ENCODE measurements around the gene MMD.

Gene MMD

GRCh38 chr17:55452139-55452790 lies 30.6 kb upstream of the MMD start:
- Histone ChIP-seq H3K36me3 (ENCODE audit: control insufficient read depth, insufficient read depth, low read length) (no peaks in the 10 kb centered on the region), H3K4me3 (replicated peaks; ENCODE audit: low read depth, low read length) (no peak overlapping the region), H3K27me3 (replicated peaks; ENCODE audit: control insufficient read depth, insufficient read depth, low read length) (no peaks in the 10 kb centered on the region)
- no peak for TF ChIP-seq CTCF (IDR thresholded peaks at IDR 0.05; ENCODE audit: insufficient read depth, low read length, poor library complexity, severe bottlenecking)
- DNase-seq (ENCODE audit: extremely low read depth, insufficient read length) = no peak

- DNase-seq (ENCODE audit: extremely low read depth, insufficient read length) = no peak
- TF ChIP-seq CTCF (IDR thresholded peaks at IDR 0.05; ENCODE audit: insufficient read depth, low read length, poor library complexity, severe bottlenecking) = no peak
- Histone ChIP-seq H3K36me3 (ENCODE audit: control insufficient read depth, insufficient read depth, low read length) (no peaks in the 10 kb centered on the region), H3K4me3 (replicated peaks; ENCODE audit: low read depth, low read length) (no peak overlapping the region), H3K27me3 (replicated peaks; ENCODE audit: control insufficient read depth, insufficient read depth, low read length) (no peaks in the 10 kb centered on the region)
Observed at GRCh38 chr17:55451758-55452138, 30.1 kb upstream of the MMD start.

- H3K36me3 ChIP-seq (ENCODE audit: control insufficient read depth, insufficient read depth, low read length) = no peaks in the 10 kb centered on the region
- H3K27me3 ChIP-seq (replicated peaks; ENCODE audit: control insufficient read depth, insufficient read depth, low read length) = no peaks in the 10 kb centered on the region
- H3K4me3 ChIP-seq (replicated peaks; ENCODE audit: low read depth, low read length) = no peak overlapping the region
- DNase-seq (ENCODE audit: extremely low read depth, insufficient read length) = no peak
- no peak for TF ChIP-seq CTCF (IDR thresholded peaks at IDR 0.05; ENCODE audit: insufficient read depth, low read length, poor library complexity, severe bottlenecking)
Observed at GRCh38 chr17:55451203-55451641, 29.6 kb upstream of the MMD start.

- H3K27me3 ChIP-seq (replicated peaks; ENCODE audit: control insufficient read depth, insufficient read depth, low read length) = no peaks in the 10 kb centered on the region
- no peak overlapping the region for H3K4me3 ChIP-seq (replicated peaks; ENCODE audit: low read depth, low read length)
- no peak for TF ChIP-seq CTCF (IDR thresholded peaks at IDR 0.05; ENCODE audit: insufficient read depth, low read length, poor library complexity, severe bottlenecking)
- H3K36me3 ChIP-seq (ENCODE audit: control insufficient read depth, insufficient read depth, low read length) = no peaks in the 10 kb centered on the region
- no peak for DNase-seq (ENCODE audit: extremely low read depth, insufficient read length)
Observed at GRCh38 chr17:55450232-55450825, 28.7 kb upstream of the MMD start.

GRCh38 chr17:55448681-55449080 lies 27.0 kb upstream of the MMD start:
- Histone ChIP-seq H3K36me3 (ENCODE audit: control insufficient read depth, insufficient read depth, low read length) (no peaks in the 10 kb centered on the region), H3K27me3 (replicated peaks; ENCODE audit: control insufficient read depth, insufficient read depth, low read length) (no peaks in the 10 kb centered on the region), H3K4me3 (replicated peaks; ENCODE audit: low read depth, low read length) (no peak overlapping the region)
- no peak for TF ChIP-seq CTCF (IDR thresholded peaks at IDR 0.05; ENCODE audit: insufficient read depth, low read length, poor library complexity, severe bottlenecking)
- DNase-seq (ENCODE audit: extremely low read depth, insufficient read length) = no peak

Data from GM06990 (cell line).